HepG2 (cell line): ENCODE measurements around the gene PLAC9.

Source experiments
- BRCA1 ChIP-seq: sonication (generic); formaldehyde crosslinking; IDR thresholded peaks from 2 replicates; pipeline ENCODE4 v1.4.0; 2020; ENCODE audit warnings: missing genetic modification reagents
- CTCF ChIP-seq: sonication (generic); formaldehyde crosslinking; IDR thresholded peaks from 2 replicates; pipeline ENCODE4 v1.5.0; 2020; ENCODE audit warnings: mild to moderate bottlenecking, missing genetic modification reagents, moderate library complexity
- HDAC6 ChIP-seq: fragments of 200-600 bp; sonication (generic); IDR thresholded peaks from 2 replicates; pipeline ENCODE4 v1.7.0; 2017; ENCODE audit warnings: mild to moderate bottlenecking, antibody characterized with exemption, low read length, low read depth
- KDM1A ChIP-seq: IDR thresholded peaks from 2 replicates; pipeline ENCODE4 v1.6.1; 2016; ENCODE audit warnings: missing compliant biosample characterization
- POGZ ChIP-seq: sonication (generic); formaldehyde crosslinking; IDR thresholded peaks from 2 replicates; pipeline ENCODE4 v1.4.0; 2020; ENCODE audit warnings: mild to moderate bottlenecking, missing genetic modification reagents
- RAD21 ChIP-seq: fragments of 450-650 bp; formaldehyde crosslinking; IDR thresholded peaks from 2 replicates; pipeline ENCODE4 v1.5.0; 2020; ENCODE audit warnings: mild to moderate bottlenecking
- SOX5 ChIP-seq: IDR thresholded peaks from 2 replicates; pipeline ENCODE4 v1.6.1; 2016; ENCODE audit warnings: borderline replicate concordance
- TBX2 ChIP-seq: sonication (generic); formaldehyde crosslinking; IDR thresholded peaks from 2 replicates; pipeline ENCODE4 v1.5.0; 2020; ENCODE audit warnings: missing genetic modification reagents, mild to moderate bottlenecking, borderline replicate concordance
- TEF ChIP-seq: sonication (generic); formaldehyde crosslinking; IDR thresholded peaks from 2 replicates; pipeline ENCODE4 v1.5.0; 2020; ENCODE audit warnings: missing genetic modification reagents
- TOE1 ChIP-seq: sonication (generic); formaldehyde crosslinking; IDR thresholded peaks from 2 replicates; pipeline ENCODE4 v1.4.0; 2020; ENCODE audit warnings: mild to moderate bottlenecking, missing genetic modification reagents
- ZNF354B ChIP-seq: sonication (generic); formaldehyde crosslinking; IDR thresholded peaks from 2 replicates; pipeline ENCODE4 v1.8.0; 2022; ENCODE audit warnings: mild to moderate bottlenecking, missing genetic modification reagents

- TF ChIP-seq TOE1 (no peak), KDM1A (no peak), POGZ (CRISPR knock-in tag) (no peak), TBX2 (CRISPR knock-in tag) (no peak), CTCF (CRISPR knock-in tag) (no peak), TEF (CRISPR knock-in tag) (no peak), HDAC6 (no peak), SOX5 (CRISPR knock-in tag) (no peak), BRCA1 (no peak), ZNF354B (CRISPR knock-in tag) (no peak), RAD21 (CRISPR knock-in tag) (no peak)
These were observed 53.2 kb downstream of the PLAC9 start for GRCh38 chr10:80185578-80186299.
